Upper lobe of right lung (tissue), 1 donor: ENCODE data around the gene ADCY10. TPM values are rescaled to one million over a fixed set of nuclear protein-coding genes. Genes with fewer than 3 reads are reported as not detected.

Source experiments
- ATAC-seq: fragments of 200-7000 bp; cut with Tn5 transposase; one replicate; pipeline ENCODE4 v1.9.1; 2020; ENCODE audit warnings: mild to moderate bottlenecking, moderate library complexity
- DNase-seq: peaks from one replicate; pipeline ENCODE4 v3.0.0-alpha.2; 2020
- H3K27ac ChIP-seq: fragments of 200-600 bp; one replicate; pipeline ENCODE4 v1.8.0; 2022
- H3K27me3 ChIP-seq: fragments of 200-600 bp; one replicate; pipeline ENCODE4 v1.8.0; 2022; ENCODE audit warnings: mild to moderate bottlenecking
- H3K36me3 ChIP-seq: fragments of 200-600 bp; one replicate; pipeline ENCODE4 v1.8.0; 2022
- H3K4me1 ChIP-seq: fragments of 200-600 bp; one replicate; pipeline ENCODE4 v1.8.0; 2022
- H3K4me3 ChIP-seq: fragments of 200-600 bp; one replicate; pipeline ENCODE4 v1.8.0; 2022; ENCODE audit warnings: mild to moderate bottlenecking
- H3K9me3 ChIP-seq: fragments of 200-600 bp; one replicate; pipeline ENCODE4 v1.8.0; 2022
- CTCF ChIP-seq: fragments of 200-600 bp; IDR thresholded peaks from one replicate; pipeline ENCODE4 v1.8.0; 2022; ENCODE audit warnings: antibody characterized with exemption
- intact Hi-C: fragments of 100-400 bp; cut with DNase I; formaldehyde crosslinking; loops from one replicate; pipeline ENCODE4 v1.11.0; 2022
- total RNA-seq: library from RNA; stranded (reverse); fragmentation: NEBNext Ultra II Directional; extraction: Animal tissue kit (Norgen Biotek cat#: 25700); gene quantifications from one replicate; pipeline ENCODE4 v1.2.1, GENCODE V29; 2021
- donor health status: DM: no; HTN: yes; CAD: no; lungs with severe emphysema.

Gene ADCY10
- total RNA-seq, 1 donor from 2014 or later, result 0.29 TPM

- Histone ChIP-seq H3K4me1 (peaks cover 4% of the 10 kb centered on the region), H3K27me3 (no peaks in the 10 kb centered on the region), H3K4me3 (no peak overlapping the region), H3K9me3 (no peaks in the 10 kb centered on the region), H3K27ac (no peak overlapping the region), H3K36me3 (no peaks in the 10 kb centered on the region)
- DNase-seq (no peak), ATAC-seq (no peak)
- intact Hi-C loops, result no loop called here
- TF ChIP-seq CTCF, result no peak
Observed at GRCh38 chr1:167943541-167943940, 29.6 kb upstream of the ADCY10 start.

- ATAC-seq, result no peak
- intact Hi-C loops, result no loop called here
- DNase-seq, result no peak
- Histone ChIP-seq H3K27ac (no peak overlapping the region), H3K9me3 (no peaks in the 10 kb centered on the region), H3K36me3 (no peaks in the 10 kb centered on the region), H3K27me3 (no peaks in the 10 kb centered on the region), H3K4me1 (peaks cover 13% of the 10 kb centered on the region), H3K4me3 (no peak overlapping the region)
- TF ChIP-seq CTCF, result no peak
Observed at GRCh38 chr1:167940264-167940663, 26.3 kb upstream of the ADCY10 start.

GRCh38 chr1:167938080-167938636 lies 24.2 kb upstream of the ADCY10 start:
- Histone ChIP-seq H3K36me3 (no peaks in the 10 kb centered on the region), H3K27ac (peak overlapping the region; percentile 97), H3K27me3 (no peaks in the 10 kb centered on the region), H3K4me1 (peaks cover 26% of the 10 kb centered on the region), H3K4me3 (peak overlapping the region; percentile 83), H3K9me3 (no peaks in the 10 kb centered on the region)
- ATAC-seq (no peak), DNase-seq (no peak)
- intact Hi-C loops, result no loop called here
- no peak for TF ChIP-seq CTCF

- Histone ChIP-seq H3K27ac (peak overlapping the region; percentile 97), H3K4me1 (peaks cover 28% of the 10 kb centered on the region), H3K36me3 (no peaks in the 10 kb centered on the region), H3K4me3 (peak overlapping the region; percentile 83), H3K27me3 (no peaks in the 10 kb centered on the region), H3K9me3 (no peaks in the 10 kb centered on the region)
- no peak for TF ChIP-seq CTCF
- intact Hi-C loops, result no loop called here
- ATAC-seq, result no peak
- DNase-seq, result no peak
Observed at GRCh38 chr1:167937709-167938010, 23.7 kb upstream of the ADCY10 start.

GRCh38 chr1:167936930-167937708 lies 23.2 kb upstream of the ADCY10 start, which contains the start of gene MPC2:
TSS of gene MPC2 (minus strand) at chr1:167937072. CDS start at chr1:167935841, 1,231 bp downstream.
- H3K36me3 ChIP-seq, result no peaks in the 10 kb centered on the region
- ATAC-seq (peak; percentile 30), DNase-seq (peak; percentile 84)
- H3K9me3 ChIP-seq, result no peaks in the 10 kb centered on the region
- intact Hi-C loops, result no loop called here
- H3K27ac ChIP-seq, result peak within 1 kb of the TSS; percentile 97
- H3K4me1 ChIP-seq, result peaks cover 28% of the 10 kb centered on the region
- TF ChIP-seq CTCF, result no peak
- no peaks in the 10 kb centered on the region for H3K27me3 ChIP-seq
- H3K4me3 ChIP-seq, result peak within 1 kb of the TSS; percentile 83
